GM12878 (cell line): ENCODE data around the gene BOD1L1. TPM values are rescaled to one million over a fixed set of nuclear protein-coding genes. Genes with fewer than 3 reads are reported as not detected.

Source experiments
- BRCA1 ChIP-seq: IDR thresholded peaks from 2 replicates; pipeline ENCODE4 v1.6.1; 2011; ENCODE audit warnings: low read depth, low read length, improper control_type of control experiment
- CBX5 ChIP-seq: sonication (generic); IDR thresholded peaks from 2 replicates; pipeline ENCODE4 v1.6.1; 2016; ENCODE audit warnings: low read depth, moderate library complexity, mild to moderate bottlenecking, inconsistent platforms
- CHD1 ChIP-seq: IDR thresholded peaks from 2 replicates; pipeline ENCODE4 v1.6.1; 2012; ENCODE audit warnings: low read depth, low read length, improper control_type of control experiment
- CHD2 ChIP-seq: IDR thresholded peaks from 2 replicates; pipeline ENCODE4 v1.6.1; 2011; ENCODE audit warnings: low read depth, low read length, improper control_type of control experiment, borderline replicate concordance
- CREB1 ChIP-seq: IDR thresholded peaks from 2 replicates; pipeline ENCODE4 v1.6.1; 2012; ENCODE audit warnings: low read depth, mild to moderate bottlenecking, inconsistent platforms
- DPF2 ChIP-seq: fragments of 450-650 bp; IDR thresholded peaks from 2 replicates; pipeline ENCODE4 v1.6.1; 2017; ENCODE audit warnings: mild to moderate bottlenecking
- FOXK2 ChIP-seq: fragments of 450-650 bp; IDR thresholded peaks from 2 replicates; pipeline ENCODE4 v1.6.1; 2017; ENCODE audit warnings: mild to moderate bottlenecking, moderate library complexity
- HDGF ChIP-seq: fragments of 450-650 bp; IDR thresholded peaks from 2 replicates; pipeline ENCODE4 v1.6.1; 2016; ENCODE audit warnings: antibody characterized with exemption
- IKZF2 ChIP-seq, 2 experiments: fragments of 450-650 bp; IDR thresholded peaks; 2 replicates each; pipeline ENCODE4 v1.6.1; 2017; ENCODE audit warnings: mild to moderate bottlenecking in 2 of 2, moderate library complexity in 2 of 2
- JUNB ChIP-seq: IDR thresholded peaks from 2 replicates; pipeline ENCODE4 v1.6.1; 2016; ENCODE audit warnings: antibody characterized with exemption, mild to moderate bottlenecking
- KDM1A ChIP-seq: fragments of 200-600 bp; sonication (generic); IDR thresholded peaks from 2 replicates; pipeline ENCODE4 v1.6.1; 2016; ENCODE audit warnings: borderline replicate concordance
- KLF5 ChIP-seq: fragments of 450-650 bp; IDR thresholded peaks from 2 replicates; pipeline ENCODE4 v1.6.1; 2014; ENCODE audit warnings: mild to moderate bottlenecking; ENCODE audit not compliant: partially characterized antibody
- LARP7 ChIP-seq: fragments of 450-650 bp; IDR thresholded peaks from 2 replicates; pipeline ENCODE4 v1.6.1; 2017; ENCODE audit warnings: mild to moderate bottlenecking
- MEF2B ChIP-seq: fragments of 450-650 bp; IDR thresholded peaks from 2 replicates; pipeline ENCODE4 v1.6.1; 2018; ENCODE audit warnings: mild to moderate bottlenecking, moderate library complexity; ENCODE audit not compliant: partially characterized antibody, poor library complexity, severe bottlenecking
- MTA2 ChIP-seq: fragments of 450-650 bp; IDR thresholded peaks from 2 replicates; pipeline ENCODE4 v1.6.1; 2016; ENCODE audit warnings: low read depth, mild to moderate bottlenecking, moderate library complexity
- MYB ChIP-seq: fragments of 150-350 bp; IDR thresholded peaks from 2 replicates; pipeline ENCODE4 v1.6.1; 2014; ENCODE audit warnings: mild to moderate bottlenecking, low read depth, low read length, borderline replicate concordance
- MYC ChIP-seq: IDR thresholded peaks from 2 replicates; pipeline ENCODE4 v1.6.1; 2011; ENCODE audit warnings: mild to moderate bottlenecking, low read length, moderate library complexity, inconsistent platforms; ENCODE audit not compliant: insufficient read depth, insufficient replicate concordance, insufficient read length, severe bottlenecking
- NFIC ChIP-seq: IDR thresholded peaks from 2 replicates; pipeline ENCODE4 v1.6.1; 2012; ENCODE audit warnings: low read depth, mild to moderate bottlenecking, inconsistent platforms, low read length, moderate library complexity
- NFYA ChIP-seq: IDR thresholded peaks from 2 replicates; pipeline ENCODE4 v1.6.1; 2011; ENCODE audit warnings: low read depth, mild to moderate bottlenecking, low read length, improper control_type of control experiment, borderline replicate concordance
- PAX8 ChIP-seq: fragments of 450-650 bp; IDR thresholded peaks from 2 replicates; pipeline ENCODE4 v1.6.1; 2017; ENCODE audit warnings: mild to moderate bottlenecking, moderate library complexity
- PML ChIP-seq: IDR thresholded peaks from 2 replicates; pipeline ENCODE4 v1.6.1; 2012; ENCODE audit warnings: low read length, inconsistent platforms
- POLR2AphosphoS2 ChIP-seq: IDR thresholded peaks from 2 replicates; pipeline ENCODE4 v1.6.1; 2011; ENCODE audit warnings: low read depth, mild to moderate bottlenecking, low read length, improper control_type of control experiment, moderate library complexity
- RB1 ChIP-seq: fragments of 450-650 bp; formaldehyde crosslinking; IDR thresholded peaks from 2 replicates; pipeline ENCODE4 v1.6.1; 2017; ENCODE audit warnings: mild to moderate bottlenecking, borderline replicate concordance
- RCOR1 ChIP-seq: conservative IDR thresholded peaks from 2 replicates; pipeline ENCODE4 v1.6.1; 2012; ENCODE audit warnings: low read depth, low read length, improper control_type of control experiment
- SRF ChIP-seq, 2 experiments: IDR thresholded peaks; 2 replicates each; pipeline ENCODE4 v1.6.1; 2011; ENCODE audit warnings: low read depth in 2 of 2, low read length in 2 of 2, mild to moderate bottlenecking in 1 of 2, moderate library complexity in 1 of 2
- SUZ12 ChIP-seq: fragments of 200-600 bp; sonication (generic); IDR thresholded peaks from one replicate; pipeline ENCODE4 v1.6.1; 2018; ENCODE audit warnings: antibody characterized with exemption, mild to moderate bottlenecking; ENCODE audit not compliant: unreplicated experiment
- TAF1 ChIP-seq: IDR thresholded peaks from 2 replicates; pipeline ENCODE4 v1.6.1; 2011; ENCODE audit warnings: mild to moderate bottlenecking, low read depth, low read length, borderline replicate concordance
- TBL1XR1 ChIP-seq: IDR thresholded peaks from 2 replicates; pipeline ENCODE4 v1.6.1; 2012; ENCODE audit warnings: low read depth, low read length, improper control_type of control experiment
- YBX1 ChIP-seq: fragments of 450-650 bp; IDR thresholded peaks from 2 replicates; pipeline ENCODE4 v1.6.1; 2016; ENCODE audit warnings: antibody characterized with exemption
- ZNF207 ChIP-seq: fragments of 450-650 bp; IDR thresholded peaks from 2 replicates; pipeline ENCODE4 v1.6.1; 2014; ENCODE audit warnings: antibody characterized with exemption, mild to moderate bottlenecking, borderline replicate concordance
- ZNF622 ChIP-seq: fragments of 450-650 bp; IDR thresholded peaks from 2 replicates; pipeline ENCODE4 v1.6.1; 2017; ENCODE audit warnings: mild to moderate bottlenecking, inconsistent platforms
- polyA plus RNA-seq, 11 experiments: library from polyadenylated mRNA; depleted of rRNA in 4 of 11; unstranded in 6 of 11; stranded (reverse) in 5 of 11; fragments of >200 nt; fragmentation: Nextera tagmentation in 4 of 11; fragmentation: Illumina TruSeq in 1 of 11; extraction: Ambion mirVana in 4 of 11; extraction: Trizol in 1 of 11; gene quantifications; 1 replicate in 1 of 11; 2 replicates in 10 of 11; pipeline versions ENCODE4 v1.2.1 to v1.2.3, GENCODE V29; 2011 to 2016; ENCODE audit warnings: inconsistent platforms in 2 of 11, missing spikeins in 2 of 11, low read depth in 1 of 11
- total RNA-seq, 4 experiments: library from RNA; depleted of rRNA in 3 of 4; stranded (reverse); fragments of >200 nt in 3 of 4; fragmentation: Illumina TruSeq in 1 of 4; extraction: Trizol in 1 of 4; gene quantifications; 2 replicates each; pipeline versions ENCODE4 v1.2.1 to v1.2.3, GENCODE V29; 2013 to 2021
- TF ChIP-seq, protein P1 (sequence below): fragments of 450-650 bp; IDR thresholded peaks from 2 replicates; pipeline ENCODE4 v1.6.1; 2017; ENCODE audit warnings: mild to moderate bottlenecking, low read depth, inconsistent platforms; ENCODE audit not compliant: poor library complexity, severe bottlenecking
- TF ChIP-seq, protein P2 (sequence below): IDR thresholded peaks from 2 replicates; pipeline ENCODE4 v1.6.1; 2011; ENCODE audit warnings: low read depth, mild to moderate bottlenecking, low read length, moderate library complexity, borderline replicate concordance; ENCODE audit errors: extremely low read depth

The BOD1L1 gene
- total and polyA plus RNA-seq, 10 of the 15 experiments (the other 5 are each of a cell fraction or from before 2014, with no cell fraction given), result 6.8 to 41.6 (median 24.3) TPM

DNA sequence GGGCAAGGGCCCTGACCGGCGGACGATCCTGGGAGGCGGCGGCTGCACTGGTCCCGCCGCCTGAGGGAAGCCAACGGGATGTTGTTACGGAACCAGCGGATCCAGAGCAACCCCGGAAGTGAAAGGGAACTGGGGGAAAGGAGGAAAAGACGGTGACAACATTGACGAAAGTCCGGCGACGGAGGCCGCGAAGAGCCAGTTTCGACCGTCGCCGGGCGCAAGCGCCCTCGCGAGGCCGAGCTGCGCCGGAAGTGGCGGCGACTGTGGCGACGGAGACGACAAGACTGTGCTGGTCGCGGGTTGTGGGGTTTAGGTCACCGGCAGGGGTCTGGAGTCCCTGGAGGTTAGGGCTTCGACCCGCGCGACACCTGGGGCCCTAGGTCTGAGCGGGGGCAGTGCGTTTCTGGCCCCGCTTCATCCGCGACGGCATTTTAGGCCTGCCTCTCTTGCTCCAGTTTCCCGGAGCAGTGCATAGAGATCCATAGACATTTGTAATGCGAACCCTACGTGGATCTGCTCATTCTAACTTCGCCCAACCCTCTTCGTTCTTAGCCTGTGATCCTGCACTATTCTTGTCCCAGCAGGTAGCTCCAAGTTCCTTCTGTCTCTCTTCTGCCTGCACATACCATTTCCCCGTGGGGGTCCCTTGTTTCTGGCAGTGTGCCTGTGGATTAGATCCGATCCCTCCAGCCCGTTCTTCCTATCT, at the start of gene BOD1L1 (continued):
- peak; percentile 48 to 51; a peak in 1 of 4 replicates for TF ChIP-seq IKZF2 (IDR thresholded peaks at IDR 0.05)
- TF ChIP-seq, protein P1, sequence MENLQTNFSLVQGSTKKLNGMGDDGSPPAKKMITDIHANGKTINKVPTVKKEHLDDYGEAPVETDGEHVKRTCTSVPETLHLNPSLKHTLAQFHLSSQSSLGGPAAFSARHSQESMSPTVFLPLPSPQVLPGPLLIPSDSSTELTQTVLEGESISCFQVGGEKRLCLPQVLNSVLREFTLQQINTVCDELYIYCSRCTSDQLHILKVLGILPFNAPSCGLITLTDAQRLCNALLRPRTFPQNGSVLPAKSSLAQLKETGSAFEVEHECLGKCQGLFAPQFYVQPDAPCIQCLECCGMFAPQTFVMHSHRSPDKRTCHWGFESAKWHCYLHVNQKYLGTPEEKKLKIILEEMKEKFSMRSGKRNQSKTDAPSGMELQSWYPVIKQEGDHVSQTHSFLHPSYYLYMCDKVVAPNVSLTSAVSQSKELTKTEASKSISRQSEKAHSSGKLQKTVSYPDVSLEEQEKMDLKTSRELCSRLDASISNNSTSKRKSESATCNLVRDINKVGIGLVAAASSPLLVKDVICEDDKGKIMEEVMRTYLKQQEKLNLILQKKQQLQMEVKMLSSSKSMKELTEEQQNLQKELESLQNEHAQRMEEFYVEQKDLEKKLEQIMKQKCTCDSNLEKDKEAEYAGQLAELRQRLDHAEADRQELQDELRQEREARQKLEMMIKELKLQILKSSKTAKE, result no peak
- peak; percentile 93 for TF ChIP-seq CHD2
- no peak for TF ChIP-seq KDM1A
- TF ChIP-seq MEF2B, result peak; percentile 70
- TF ChIP-seq FOXK2, result peak; percentile 79
- TF ChIP-seq CREB1, result peak; percentile 96
- TF ChIP-seq PAX8, result no peak
- no peak for TF ChIP-seq YBX1
- TF ChIP-seq RCOR1, result no peak
- no peak for TF ChIP-seq BRCA1
- TF ChIP-seq TAF1, result peak; percentile 93
- no peak for TF ChIP-seq CHD1
- no peak for TF ChIP-seq MYC
- TF ChIP-seq TBL1XR1, result peak; percentile 90
- TF ChIP-seq MYB, result no peak
- TF ChIP-seq NFYA, result no peak
- TF ChIP-seq HDGF, result peak; percentile 74; the same call in 1 of the 2 replicates
- TF ChIP-seq ZNF207, result peak; percentile 83; the same call in 1 of the 2 replicates
- peak; percentile 85 for TF ChIP-seq KLF5
- TF ChIP-seq CBX5, result peak; percentile 92; the same call in 1 of the 2 replicates
- no peak for TF ChIP-seq SUZ12
- TF ChIP-seq JUNB, result no peak
- no peak for TF ChIP-seq NFIC
- TF ChIP-seq LARP7, result peak; percentile 52; the same call in 1 of the 2 replicates
- TF ChIP-seq, protein P2, sequence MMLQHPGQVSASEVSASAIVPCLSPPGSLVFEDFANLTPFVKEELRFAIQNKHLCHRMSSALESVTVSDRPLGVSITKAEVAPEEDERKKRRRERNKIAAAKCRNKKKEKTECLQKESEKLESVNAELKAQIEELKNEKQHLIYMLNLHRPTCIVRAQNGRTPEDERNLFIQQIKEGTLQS, result no peak
- peak; percentile 79 for TF ChIP-seq PML
- peak; percentile 80 for TF ChIP-seq RB1
- no peak for TF ChIP-seq ZNF622
- no peak for TF ChIP-seq POLR2AphosphoS2
- peak; percentile 54 for TF ChIP-seq DPF2
- peak; percentile 55; the same call in 1 of the 2 replicates for TF ChIP-seq MTA2
- TF ChIP-seq SRF (IDR thresholded peaks at IDR 0.05; ENCODE audit: low read depth in 2 of 2, low read length in 2 of 2), result peak in 1 of 2 experiments; percentile 66; a peak in 1 of 4 replicates
